A673 (cell line): ENCODE data around the gene TCEAL1. TPM values are rescaled to one million over a fixed set of nuclear protein-coding genes. Genes with fewer than 3 reads are reported as not detected.

ENCODE experiments used
- BruUV-seq: library from RNA; stranded (reverse); fragments of 400-500 nt; replicated peaks from 2 replicates; lab custom pipeline; 2021; lab: Mats Ljungman, UMichigan
- CTCF ChIA-PET: fragments of 300-600 bp; sonication (Branson Sonifier 250); formaldehyde crosslinking; loops from one replicate; lab custom pipeline; 2022; ENCODE audit warnings: antibody characterized with exemption; lab: Charles Lee
- POLR2A ChIA-PET: fragments of 300-600 bp; sonication (Branson Sonifier 250); formaldehyde crosslinking; loops from one replicate; lab custom pipeline; 2022; ENCODE audit warnings: antibody characterized with exemption; ENCODE audit not compliant: low non-redundant PET; lab: Charles Lee
- DNase-seq: peaks from one replicate; pipeline ENCODE4 v3.0.0-alpha.2; 2015; ENCODE audit warnings: low spot score
- H3K27ac ChIP-seq: fragments of 200-600 bp; sonication (generic); 2 replicates; pipeline ENCODE4 v1.5.1; 2016; ENCODE audit warnings: mixed run types, low read depth, mild to moderate bottlenecking, mixed read lengths, antibody characterized with exemption, low read length; ENCODE audit not compliant: poor library complexity, severe bottlenecking
- H3K27me3 ChIP-seq: fragments of 200-600 bp; sonication (generic); replicated peaks from 2 replicates; pipeline ENCODE4 v1.6.1; 2017; ENCODE audit warnings: mixed run types, low read depth, mild to moderate bottlenecking, mixed read lengths, antibody characterized with exemption, low read length; ENCODE audit not compliant: insufficient read depth, poor library complexity
- H3K36me3 ChIP-seq: fragments of 200-600 bp; sonication (generic); 2 replicates; pipeline ENCODE4 v1.6.1; 2016; ENCODE audit warnings: mixed run types, mild to moderate bottlenecking, mixed read lengths, antibody characterized with exemption, low read length; ENCODE audit not compliant: insufficient read depth, poor library complexity, severe bottlenecking
- H3K4me1 ChIP-seq: fragments of 200-600 bp; sonication (generic); 2 replicates; pipeline ENCODE4 v1.6.1; 2017; ENCODE audit warnings: mixed run types, mild to moderate bottlenecking, mixed read lengths, antibody characterized with exemption, low read length; ENCODE audit not compliant: insufficient read depth, poor library complexity, severe bottlenecking
- H3K4me3 ChIP-seq: fragments of 200-600 bp; sonication (generic); 2 replicates; pipeline ENCODE4 v1.5.1; 2016; ENCODE audit warnings: low read depth, mixed run types, mild to moderate bottlenecking, mixed read lengths, low read length; ENCODE audit not compliant: poor library complexity, severe bottlenecking
- H3K9me3 ChIP-seq: fragments of 200-600 bp; sonication (generic); 2 replicates; pipeline ENCODE4 v1.6.1; 2016; ENCODE audit warnings: mixed run types, low read depth, mild to moderate bottlenecking, mixed read lengths, antibody characterized with exemption, low read length; ENCODE audit not compliant: poor library complexity, severe bottlenecking
- EZH2 ChIP-seq: fragments of 200-600 bp; sonication (generic); IDR thresholded peaks from 2 replicates; pipeline ENCODE4 v1.6.1; 2017; ENCODE audit warnings: borderline replicate concordance, low read depth, mild to moderate bottlenecking, mixed read lengths, antibody characterized with exemption, low read length; ENCODE audit not compliant: poor library complexity, severe bottlenecking
- intact Hi-C: fragments of 100-400 bp; cut with micrococcal nuclease; formaldehyde crosslinking; loops from one replicate; pipeline ENCODE4 v1.10.0; 2022; ENCODE audit not compliant: unreplicated experiment
- total RNA-seq: library from RNA; stranded (reverse); gene quantifications from 2 replicates; pipeline ENCODE4 v1.2.3, GENCODE V29; 2021
- TF ChIP-seq, protein P1 (sequence below): fragments of 300-800, 200-600 bp; sonication (generic); conservative IDR thresholded peaks from 2 replicates; pipeline ENCODE4 v1.5.1; 2017; ENCODE audit warnings: low read depth, mild to moderate bottlenecking, antibody characterized with exemption, low read length, moderate library complexity, mixed read lengths

Gene TCEAL1
- total RNA-seq, 1 experiment from 2014 or later: 10.9 TPM

DNA sequence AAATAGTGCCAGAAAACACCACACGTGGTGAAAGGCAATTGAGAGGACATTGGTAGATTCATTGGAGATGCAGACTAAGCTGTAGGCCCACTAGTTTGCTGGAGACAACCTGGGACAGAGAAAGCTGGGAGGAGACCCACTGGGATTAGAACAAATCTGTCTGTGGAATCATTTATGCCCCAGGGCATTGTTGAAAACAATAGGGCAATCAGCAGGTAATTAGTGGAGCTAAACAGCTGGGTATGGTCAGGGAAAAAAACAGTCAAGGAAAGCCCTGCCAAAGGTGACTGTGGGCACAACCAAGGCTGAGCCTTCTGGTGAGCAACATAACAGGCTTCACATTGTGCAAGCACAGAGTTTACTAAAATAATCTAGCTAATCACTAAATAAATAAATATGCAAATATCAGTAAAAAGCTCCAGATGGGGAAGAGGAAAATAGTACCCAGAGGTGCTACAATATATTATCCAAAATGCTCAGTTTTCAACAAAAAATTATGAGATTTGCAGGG, 12.0 kb upstream of the TCEAL1 start:
- no peak for DNase-seq
- ChIA-PET CTCF (no interaction called here), POLR2A (no interaction called here)
- Histone ChIP-seq H3K27ac (no peak overlapping the region), H3K9me3 (no peaks in the 10 kb centered on the region), H3K4me3 (no peak overlapping the region), H3K4me1 (no peaks in the 10 kb centered on the region), H3K27me3 (no peaks in the 10 kb centered on the region), H3K36me3 (no peaks in the 10 kb centered on the region)
- no TSS peak for BruUV-seq
- intact Hi-C loops: no loop called here
- TF ChIP-seq EZH2: no peak
- TF ChIP-seq, protein P1, sequence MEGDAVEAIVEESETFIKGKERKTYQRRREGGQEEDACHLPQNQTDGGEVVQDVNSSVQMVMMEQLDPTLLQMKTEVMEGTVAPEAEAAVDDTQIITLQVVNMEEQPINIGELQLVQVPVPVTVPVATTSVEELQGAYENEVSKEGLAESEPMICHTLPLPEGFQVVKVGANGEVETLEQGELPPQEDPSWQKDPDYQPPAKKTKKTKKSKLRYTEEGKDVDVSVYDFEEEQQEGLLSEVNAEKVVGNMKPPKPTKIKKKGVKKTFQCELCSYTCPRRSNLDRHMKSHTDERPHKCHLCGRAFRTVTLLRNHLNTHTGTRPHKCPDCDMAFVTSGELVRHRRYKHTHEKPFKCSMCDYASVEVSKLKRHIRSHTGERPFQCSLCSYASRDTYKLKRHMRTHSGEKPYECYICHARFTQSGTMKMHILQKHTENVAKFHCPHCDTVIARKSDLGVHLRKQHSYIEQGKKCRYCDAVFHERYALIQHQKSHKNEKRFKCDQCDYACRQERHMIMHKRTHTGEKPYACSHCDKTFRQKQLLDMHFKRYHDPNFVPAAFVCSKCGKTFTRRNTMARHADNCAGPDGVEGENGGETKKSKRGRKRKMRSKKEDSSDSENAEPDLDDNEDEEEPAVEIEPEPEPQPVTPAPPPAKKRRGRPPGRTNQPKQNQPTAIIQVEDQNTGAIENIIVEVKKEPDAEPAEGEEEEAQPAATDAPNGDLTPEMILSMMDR: no peak

DNA sequence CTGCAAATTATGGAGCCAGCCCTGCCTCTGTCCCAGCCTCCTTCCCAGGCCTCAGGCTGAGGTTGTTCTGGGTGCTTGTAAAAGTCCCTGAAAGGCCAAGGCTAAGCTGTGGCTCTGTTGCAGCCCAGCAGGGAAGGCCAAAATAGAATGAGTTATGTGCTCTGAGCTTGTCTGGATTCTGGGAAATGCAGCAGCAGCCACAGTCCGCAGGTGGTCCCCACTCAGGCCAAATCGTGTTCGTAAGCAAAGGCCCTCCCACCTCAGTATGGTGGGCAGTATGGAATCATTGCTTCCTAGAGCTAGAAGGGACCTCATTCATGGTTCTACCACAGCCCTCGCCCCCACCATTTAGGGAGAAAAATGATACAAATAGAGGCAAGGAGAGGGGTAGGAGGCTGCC, 4.7 kb upstream of the TCEAL1 start:
- Histone ChIP-seq H3K4me3 (no peak overlapping the region), H3K4me1 (no peaks in the 10 kb centered on the region), H3K27ac (no peak overlapping the region), H3K9me3 (no peaks in the 10 kb centered on the region), H3K27me3 (no peaks in the 10 kb centered on the region), H3K36me3 (no peaks in the 10 kb centered on the region)
- no peak for DNase-seq
- intact Hi-C loops: loop anchor here (10.0 kb wide), 1 partner anchor 79 kb away; no protein-coding TSS in a partner anchor
- ChIA-PET POLR2A (no interaction called here), CTCF (no interaction called here)
- BruUV-seq: no TSS peak
- TF ChIP-seq EZH2: no peak
- TF ChIP-seq, protein P1: no peak

DNA sequence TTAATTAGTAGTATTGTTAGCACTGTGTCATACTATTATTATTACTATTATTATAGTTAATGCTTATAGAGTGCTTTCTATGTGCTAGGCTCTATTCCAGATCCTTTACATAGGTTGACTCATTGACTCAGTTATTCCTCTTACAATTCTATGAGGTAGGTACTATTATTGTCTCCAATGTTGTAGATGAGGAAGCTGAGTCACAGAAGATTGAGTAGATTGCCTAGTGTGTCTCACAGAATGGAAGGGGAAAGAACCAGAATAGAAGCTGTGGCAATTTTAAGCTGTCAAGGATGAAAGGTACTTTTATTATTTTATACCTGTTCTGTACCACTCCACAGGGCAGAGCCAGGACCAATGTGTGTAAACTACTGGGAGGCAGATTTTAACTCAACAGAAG, 1.9 kb upstream of the TCEAL1 start:
- no peaks in the 10 kb centered on the region for H3K27me3 ChIP-seq
- intact Hi-C loops: loop anchor here (5.0 to 10.0 kb wide), 2 partner anchors 60 to 82 kb away; partner anchors contain the start of gene MORF4L2
- BruUV-seq: no TSS peak
- no peaks in the 10 kb centered on the region for H3K9me3 ChIP-seq
- ChIA-PET CTCF (no interaction called here), POLR2A (no interaction called here)
- H3K36me3 ChIP-seq: no peaks in the 10 kb centered on the region
- no peak overlapping the region for H3K27ac ChIP-seq
- no peak overlapping the region for H3K4me3 ChIP-seq
- DNase-seq: no peak
- H3K4me1 ChIP-seq: no peaks in the 10 kb centered on the region
- TF ChIP-seq, protein P1: no peak
- no peak for TF ChIP-seq EZH2
